Right atrium auricular region (tissue), 2 donors: ENCODE results near the gene RETN. TPM values are rescaled to one million over a fixed set of nuclear protein-coding genes. Genes with fewer than 3 reads are reported as not detected.

Experiments used
- DNase-seq: peaks from one replicate; pipeline ENCODE4 v3.0.0-alpha.2; 2019; ENCODE audit warnings: low spot score
- H3K27ac ChIP-seq, 2 donors: fragments of 200-600 bp; sonication (generic); 1 replicate in 1 of 2; 2 replicates in 1 of 2; pipeline ENCODE4 v1.5.1; 2016 to 2019
- H3K27me3 ChIP-seq, 2 donors: fragments of 200-600 bp; sonication (generic); one replicate each; pipeline versions ENCODE4 v1.5.1 to v1.6.0; 2017 to 2019
- H3K36me3 ChIP-seq: fragments of 200-600 bp; sonication (generic); one replicate; pipeline ENCODE4 v1.5.1; 2016
- H3K4me1 ChIP-seq, 2 donors: fragments of 200-600 bp; sonication (generic); one replicate each; pipeline versions ENCODE4 v1.5.1 to v1.6.0; 2017 to 2019
- H3K4me3 ChIP-seq, 2 donors: fragments of 200-600 bp; sonication (generic); 1 replicate in 1 of 2; 2 replicates in 1 of 2; pipeline ENCODE4 v1.5.1; 2017 to 2019; ENCODE audit warnings: mild to moderate bottlenecking in 1 of 2, moderate library complexity in 1 of 2
- H3K9me3 ChIP-seq, 2 donors: fragments of 200-600 bp; sonication (generic); one replicate each; pipeline ENCODE4 v1.5.1; 2019
- CTCF ChIP-seq, 2 donors: fragments of 200-600 bp; sonication (generic); IDR thresholded peaks; one replicate each; pipeline ENCODE4 v1.5.1; 2019; ENCODE audit warnings: antibody characterized with exemption in 2 of 2
- total RNA-seq, 2 donors: library from RNA; depleted of rRNA; stranded (reverse); fragments of >200 nt; gene quantifications; one replicate each; pipeline ENCODE4 v1.1.0, GENCODE V29; 2016

The RETN gene
- total RNA-seq, 2 donors from 2014 or later, result not detected

- no peak for DNase-seq
- Histone ChIP-seq H3K4me1 (no peaks in the 10 kb centered on the region), H3K27me3 (no peaks in the 10 kb centered on the region), H3K36me3 (no peaks in the 10 kb centered on the region), H3K9me3 (no peaks in the 10 kb centered on the region), H3K27ac (no peak overlapping the region), H3K4me3 (no peak overlapping the region)
- no peak for TF ChIP-seq CTCF (IDR thresholded peaks at IDR 0.05)
Observed at GRCh38 chr19:7690779-7691258, 22.0 kb downstream of the RETN start.

DNA sequence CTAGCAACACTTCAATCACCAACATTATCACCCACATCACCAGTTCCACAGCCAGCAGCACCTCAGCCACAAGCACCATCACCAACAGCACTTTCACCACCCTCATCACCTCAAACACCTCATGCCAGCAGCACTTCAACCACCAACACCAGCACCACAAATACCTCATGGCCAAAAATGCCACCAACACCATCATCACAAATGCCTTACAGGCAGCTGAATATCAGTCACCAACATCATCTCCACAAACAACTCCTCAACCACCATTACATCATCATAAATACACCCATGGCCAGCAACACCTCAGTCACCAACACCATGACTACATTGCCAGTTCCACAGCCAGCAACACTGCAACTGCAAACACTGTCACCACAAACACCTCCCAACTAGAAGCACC is 22.6 kb downstream of the RETN start:
- no peak overlapping the region for H3K4me3 ChIP-seq
- no peak for DNase-seq

DNA sequence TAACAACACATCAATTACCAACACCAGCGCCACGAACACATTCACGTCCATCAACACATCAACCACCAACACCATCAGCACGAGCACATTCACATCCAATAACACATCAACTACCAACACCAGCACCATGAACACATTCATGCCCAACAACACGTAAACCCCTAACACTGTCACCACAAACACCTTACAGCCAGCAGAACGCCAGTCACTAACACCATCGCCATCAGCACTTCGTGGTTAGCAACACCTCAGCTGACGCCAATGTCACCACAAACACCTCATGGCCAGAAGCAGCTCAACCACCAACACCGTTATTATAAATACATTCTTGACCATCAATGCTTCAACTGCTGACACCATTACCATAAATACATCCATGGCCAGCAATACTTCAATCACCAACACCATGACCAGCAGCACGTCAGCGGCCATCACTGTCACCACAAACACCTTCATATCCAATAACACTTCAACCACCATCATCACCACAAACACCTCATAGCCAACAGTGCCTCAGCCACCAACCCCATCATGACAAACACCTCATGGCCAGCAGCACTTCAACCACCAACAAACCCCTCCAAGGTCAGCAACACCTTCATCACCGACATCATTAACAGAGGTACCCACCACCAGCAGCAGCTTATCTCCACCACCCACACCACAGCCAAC is 23.7 kb downstream of the RETN start:
- no peaks in the 10 kb centered on the region for H3K36me3 ChIP-seq
- DNase-seq, result no peak
- TF ChIP-seq CTCF (IDR thresholded peaks at IDR 0.05), result no peak
- H3K4me1 ChIP-seq, result no peaks in the 10 kb centered on the region
- no peak overlapping the region for H3K27ac ChIP-seq
- H3K4me3 ChIP-seq, result no peak overlapping the region
- H3K9me3 ChIP-seq, result no peaks in the 10 kb centered on the region
- H3K27me3 ChIP-seq, result no peaks in the 10 kb centered on the region

More for the DNA sequence above, 22.6 kb downstream of the RETN start:
- Histone ChIP-seq H3K4me1 (no peaks in the 10 kb centered on the region), H3K9me3 (no peaks in the 10 kb centered on the region), H3K27ac (no peak overlapping the region), H3K27me3 (no peaks in the 10 kb centered on the region), H3K36me3 (no peaks in the 10 kb centered on the region)
- no peak for TF ChIP-seq CTCF (IDR thresholded peaks at IDR 0.05)

GRCh38 chr19:7694499-7694898 is 25.6 kb downstream of the RETN start:
- H3K36me3 ChIP-seq, result no peaks in the 10 kb centered on the region
- no peak for DNase-seq
- no peak overlapping the region for H3K27ac ChIP-seq
- H3K4me3 ChIP-seq, result no peak overlapping the region
- TF ChIP-seq CTCF (IDR thresholded peaks at IDR 0.05), result no peak
- no peaks in the 10 kb centered on the region for H3K9me3 ChIP-seq
- no peaks in the 10 kb centered on the region for H3K4me1 ChIP-seq
- no peaks in the 10 kb centered on the region for H3K27me3 ChIP-seq

- H3K27me3 ChIP-seq, result no peaks in the 10 kb centered on the region
- no peak for TF ChIP-seq CTCF (IDR thresholded peaks at IDR 0.05)
- H3K27ac ChIP-seq, result no peak overlapping the region
- no peak overlapping the region for H3K4me3 ChIP-seq
- H3K36me3 ChIP-seq, result no peaks in the 10 kb centered on the region
- no peak for DNase-seq
- no peaks in the 10 kb centered on the region for H3K4me1 ChIP-seq
- no peaks in the 10 kb centered on the region for H3K9me3 ChIP-seq
Observed at GRCh38 chr19:7697721-7698287, 29.0 kb downstream of the RETN start.
